Measurements from ENCODE around the gene TNFRSF1B.

DNA sequence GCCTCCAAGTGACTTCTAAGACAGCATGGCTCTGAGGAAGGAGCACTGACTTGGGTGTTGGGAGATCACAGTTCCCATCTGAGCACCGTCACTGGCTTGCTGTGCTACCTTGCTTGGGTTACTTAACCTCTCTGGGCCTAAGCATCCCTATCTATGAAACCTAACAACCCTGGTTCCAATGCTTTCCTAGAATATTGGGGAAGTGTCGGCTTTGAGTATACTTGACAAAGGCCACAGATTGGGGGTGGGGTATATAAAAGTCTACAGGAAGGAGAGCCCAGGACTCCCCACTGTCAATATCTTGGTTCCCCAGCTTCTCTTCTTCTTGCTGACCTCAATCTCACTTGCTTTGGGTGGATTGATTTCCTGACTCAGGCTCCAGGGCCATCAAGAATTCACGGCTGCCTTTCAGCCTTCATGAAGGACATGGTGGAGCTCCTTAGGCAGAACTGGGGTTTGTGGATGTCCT lies 6.3 kb downstream of the TNFRSF1B start:
- TF ChIP-seq, protein P1, sequence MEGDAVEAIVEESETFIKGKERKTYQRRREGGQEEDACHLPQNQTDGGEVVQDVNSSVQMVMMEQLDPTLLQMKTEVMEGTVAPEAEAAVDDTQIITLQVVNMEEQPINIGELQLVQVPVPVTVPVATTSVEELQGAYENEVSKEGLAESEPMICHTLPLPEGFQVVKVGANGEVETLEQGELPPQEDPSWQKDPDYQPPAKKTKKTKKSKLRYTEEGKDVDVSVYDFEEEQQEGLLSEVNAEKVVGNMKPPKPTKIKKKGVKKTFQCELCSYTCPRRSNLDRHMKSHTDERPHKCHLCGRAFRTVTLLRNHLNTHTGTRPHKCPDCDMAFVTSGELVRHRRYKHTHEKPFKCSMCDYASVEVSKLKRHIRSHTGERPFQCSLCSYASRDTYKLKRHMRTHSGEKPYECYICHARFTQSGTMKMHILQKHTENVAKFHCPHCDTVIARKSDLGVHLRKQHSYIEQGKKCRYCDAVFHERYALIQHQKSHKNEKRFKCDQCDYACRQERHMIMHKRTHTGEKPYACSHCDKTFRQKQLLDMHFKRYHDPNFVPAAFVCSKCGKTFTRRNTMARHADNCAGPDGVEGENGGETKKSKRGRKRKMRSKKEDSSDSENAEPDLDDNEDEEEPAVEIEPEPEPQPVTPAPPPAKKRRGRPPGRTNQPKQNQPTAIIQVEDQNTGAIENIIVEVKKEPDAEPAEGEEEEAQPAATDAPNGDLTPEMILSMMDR (IDR thresholded peaks at IDR 0.05) = no peak
- no peak for TF ChIP-seq POLR2A (IDR thresholded peaks at IDR 0.05)

All from uterus (tissue), 2 donors.